Mononuclear cell (primary cell): ENCODE measurements around the gene P2RY11. TPM values are rescaled to one million over a fixed set of nuclear protein-coding genes. Genes with fewer than 3 reads are reported as not detected.

Source experiments
- H3K27me3 ChIP-seq: 2 replicates; pipeline ENCODE4 v1.6.0; 2011; ENCODE audit warnings: low read length, control low read depth; ENCODE audit not compliant: insufficient read depth
- H3K4me1 ChIP-seq: 2 replicates; pipeline ENCODE4 v1.5.1; 2011; ENCODE audit warnings: mild to moderate bottlenecking, low read length, control low read depth; ENCODE audit not compliant: insufficient read depth
- H3K4me3 ChIP-seq: 2 replicates; pipeline ENCODE4 v1.5.1; 2011; ENCODE audit warnings: mild to moderate bottlenecking, low read length, moderate library complexity
- H3K9me3 ChIP-seq: 2 replicates; pipeline ENCODE4 v1.5.1; 2011; ENCODE audit warnings: low read depth, mild to moderate bottlenecking, control low read depth, low read length
- total RNA-seq: library from RNA; depleted of rRNA; stranded (reverse); fragments of >200 nt; gene quantifications from one replicate; pipeline ENCODE4 v1.2.3, GENCODE V29; 2012

The P2RY11 gene
- total RNA-seq, 1 donor, result 8.3 TPM

DNA sequence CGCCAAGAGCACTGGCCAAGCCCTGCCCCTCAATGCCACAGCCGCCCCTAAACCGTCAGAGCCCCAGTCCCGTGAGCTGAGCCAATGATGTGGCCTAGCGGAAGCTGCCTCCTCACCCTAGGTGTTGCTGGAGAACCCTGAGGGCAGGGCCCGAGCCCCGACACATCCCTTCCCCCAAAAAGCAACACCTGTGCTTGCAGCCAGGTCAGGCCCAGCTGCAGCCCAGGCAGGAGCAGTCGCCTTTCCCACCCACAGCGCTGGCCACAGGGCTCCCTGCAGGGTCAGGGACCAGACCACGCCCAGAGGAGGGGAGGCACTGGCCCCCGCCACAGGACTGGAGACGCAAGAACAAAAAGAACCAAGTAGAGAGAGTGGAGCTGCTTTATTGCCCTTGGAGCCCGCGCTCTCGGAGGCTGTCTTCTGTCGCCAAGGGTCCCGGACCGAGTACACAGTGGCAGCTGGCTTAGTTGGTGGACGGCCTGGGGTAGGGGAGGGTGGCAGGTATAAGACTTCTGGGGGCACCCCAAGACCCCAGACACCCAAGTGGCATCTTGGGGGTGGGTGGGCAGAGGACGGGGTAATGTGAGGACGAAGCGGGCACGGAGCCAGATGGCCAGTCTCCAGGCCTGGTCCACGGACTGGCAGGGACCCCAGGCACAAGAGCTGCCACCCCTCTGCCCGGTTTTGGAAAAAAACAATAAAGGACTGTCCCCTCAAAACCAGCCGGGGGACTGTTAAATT lies 3.3 kb downstream of the P2RY11 start:
- no peak overlapping the region for H3K4me3 ChIP-seq
- peaks cover 76% of the 10 kb centered on the region for H3K4me1 ChIP-seq
- H3K9me3 ChIP-seq, result no peaks in the 10 kb centered on the region
- H3K27me3 ChIP-seq, result no peaks in the 10 kb centered on the region

- H3K27me3 ChIP-seq, result no peaks in the 10 kb centered on the region
- peaks cover 75% of the 10 kb centered on the region for H3K4me1 ChIP-seq
- no peak overlapping the region for H3K4me3 ChIP-seq
- H3K9me3 ChIP-seq, result no peaks in the 10 kb centered on the region
Observed at GRCh38 chr19:10115392-10116084, 4.0 kb downstream of the P2RY11 start.

- peaks cover 67% of the 10 kb centered on the region for H3K4me1 ChIP-seq
- no peaks in the 10 kb centered on the region for H3K27me3 ChIP-seq
- no peak overlapping the region for H3K4me3 ChIP-seq
- H3K9me3 ChIP-seq, result no peaks in the 10 kb centered on the region
Observed at GRCh38 chr19:10116085-10116865, 4.8 kb downstream of the P2RY11 start.

- no peaks in the 10 kb centered on the region for H3K27me3 ChIP-seq
- H3K9me3 ChIP-seq, result no peaks in the 10 kb centered on the region
- no peak overlapping the region for H3K4me3 ChIP-seq
- peaks cover 60% of the 10 kb centered on the region for H3K4me1 ChIP-seq
Observed at GRCh38 chr19:10116866-10117616, 5.5 kb downstream of the P2RY11 start.

DNA sequence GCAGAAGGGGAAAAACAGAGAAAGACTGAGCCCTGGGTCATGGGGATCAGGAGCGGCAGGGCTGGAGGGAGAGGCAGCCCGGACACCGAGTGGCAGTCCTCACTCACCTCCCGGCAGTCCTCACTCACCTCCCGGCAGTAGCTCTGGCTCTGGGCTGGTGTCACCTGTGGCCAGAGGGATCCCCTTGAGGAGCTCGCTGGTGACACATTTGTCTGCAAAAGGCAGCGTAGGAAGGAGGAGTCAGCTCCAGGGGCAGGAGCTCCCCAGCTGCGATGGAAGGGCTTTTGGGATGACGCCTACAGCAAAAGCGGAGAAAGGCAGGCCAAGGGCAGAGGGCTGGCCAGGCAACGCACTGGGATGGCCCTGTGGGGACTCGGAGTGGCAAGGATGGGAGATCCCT lies 7.5 kb downstream of the P2RY11 start:
- Histone ChIP-seq H3K9me3 (no peaks in the 10 kb centered on the region), H3K4me3 (peak overlapping the region; percentile 71), H3K4me1 (peaks cover 50% of the 10 kb centered on the region), H3K27me3 (no peaks in the 10 kb centered on the region)

GRCh38 chr19:10120538-10121189 lies 9.2 kb downstream of the P2RY11 start:
- peaks cover 47% of the 10 kb centered on the region for H3K4me1 ChIP-seq
- H3K9me3 ChIP-seq, result no peaks in the 10 kb centered on the region
- no peak overlapping the region for H3K4me3 ChIP-seq
- no peaks in the 10 kb centered on the region for H3K27me3 ChIP-seq

DNA sequence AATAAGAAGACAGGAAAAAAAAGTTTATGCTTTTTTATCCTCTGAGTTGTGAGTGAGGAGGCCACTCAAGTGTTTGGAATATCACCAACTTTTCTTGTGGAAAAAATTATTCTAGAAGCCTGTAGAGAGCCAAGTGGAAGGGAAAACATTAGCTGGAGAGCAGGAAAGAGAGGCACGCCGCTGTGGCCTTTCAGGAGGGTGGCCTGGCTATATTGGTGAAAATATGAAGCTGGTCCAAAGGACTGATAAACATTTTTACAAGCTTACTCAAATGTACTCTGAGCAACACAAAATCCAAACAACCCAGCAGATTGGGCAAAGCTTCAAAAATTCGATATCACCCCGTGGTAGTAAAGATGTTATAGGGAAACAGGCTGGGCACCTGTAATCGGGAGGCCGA lies 10.6 kb downstream of the P2RY11 start:
- Histone ChIP-seq H3K9me3 (no peaks in the 10 kb centered on the region), H3K27me3 (no peaks in the 10 kb centered on the region), H3K4me1 (peaks cover 56% of the 10 kb centered on the region), H3K4me3 (no peak overlapping the region)

GRCh38 chr19:10124429-10124828 lies 12.9 kb downstream of the P2RY11 start:
- Histone ChIP-seq H3K4me1 (peaks cover 41% of the 10 kb centered on the region), H3K9me3 (no peaks in the 10 kb centered on the region), H3K27me3 (no peaks in the 10 kb centered on the region), H3K4me3 (no peak overlapping the region)

GRCh38 chr19:10126213-10126639 lies 14.7 kb downstream of the P2RY11 start:
- Histone ChIP-seq H3K9me3 (no peaks in the 10 kb centered on the region), H3K4me1 (peaks cover 35% of the 10 kb centered on the region), H3K27me3 (no peaks in the 10 kb centered on the region), H3K4me3 (no peak overlapping the region)

GRCh38 chr19:10132905-10133304 lies 21.4 kb downstream of the P2RY11 start:
- Histone ChIP-seq H3K4me3 (no peak overlapping the region), H3K27me3 (no peaks in the 10 kb centered on the region), H3K9me3 (no peaks in the 10 kb centered on the region), H3K4me1 (peaks cover 3% of the 10 kb centered on the region)

- H3K9me3 ChIP-seq, result no peaks in the 10 kb centered on the region
- H3K4me3 ChIP-seq, result no peak overlapping the region
- H3K4me1 ChIP-seq, result peaks cover 3% of the 10 kb centered on the region
- H3K27me3 ChIP-seq, result no peaks in the 10 kb centered on the region
Observed at GRCh38 chr19:10133596-10133995, 22.1 kb downstream of the P2RY11 start.

DNA sequence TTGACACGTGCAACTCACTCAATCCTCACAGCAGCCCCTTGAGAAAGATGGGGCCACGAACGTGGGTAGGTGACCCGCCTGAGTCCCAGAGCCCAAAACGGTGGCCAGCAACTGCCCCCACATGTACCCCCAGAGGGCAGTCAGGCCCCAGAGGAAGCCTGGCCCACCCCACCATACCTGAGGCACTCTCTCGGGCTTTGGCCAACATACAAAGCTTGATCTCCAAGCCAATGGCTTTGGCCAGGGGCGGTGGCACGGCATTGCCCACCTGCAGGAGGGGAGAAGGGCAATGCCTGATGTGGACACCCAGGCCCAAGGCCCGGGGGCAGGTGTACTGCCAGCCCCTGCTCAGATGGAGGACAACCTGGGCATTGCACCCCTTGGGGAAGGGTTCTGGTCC lies 22.5 kb downstream of the P2RY11 start:
- no peak overlapping the region for H3K4me3 ChIP-seq
- H3K27me3 ChIP-seq, result no peaks in the 10 kb centered on the region
- H3K9me3 ChIP-seq, result no peaks in the 10 kb centered on the region

DNA sequence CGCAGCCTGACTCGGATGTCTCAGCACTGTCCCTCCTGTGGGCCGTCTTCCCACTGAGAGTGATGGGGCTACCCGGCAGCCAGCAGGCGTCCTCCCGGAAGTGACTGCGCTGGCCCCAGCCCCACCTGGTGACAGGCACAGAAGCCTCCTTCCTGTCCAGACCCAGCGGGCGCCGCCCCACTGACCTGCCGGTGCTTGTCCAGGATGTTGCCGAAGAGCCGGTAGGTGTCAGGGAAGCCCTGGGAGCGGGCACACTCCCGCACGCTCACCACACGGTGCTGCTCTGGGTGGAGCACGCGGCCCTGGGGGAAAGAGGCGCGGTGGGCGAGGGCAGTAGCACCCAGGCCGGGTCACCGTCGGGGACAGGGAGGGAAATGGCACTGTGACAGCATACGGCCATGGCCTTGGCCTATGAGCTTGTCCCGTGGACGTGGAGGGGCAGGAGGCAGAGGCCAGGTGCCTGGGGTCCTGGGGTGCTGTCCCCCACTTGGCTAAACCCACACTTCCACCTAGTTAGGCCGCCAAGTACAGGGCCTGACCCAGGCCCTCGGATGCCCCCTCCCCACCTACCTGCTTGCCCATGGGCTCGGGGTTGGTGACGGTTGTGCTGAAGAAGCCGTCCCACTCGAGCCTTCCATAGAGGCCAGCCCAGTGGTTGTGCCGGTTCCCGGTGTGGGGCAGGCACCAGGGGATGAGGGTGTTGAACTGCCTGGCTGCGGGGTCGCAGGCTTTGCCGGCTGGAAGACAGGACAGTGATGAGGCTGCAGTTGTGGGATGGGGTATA lies 24.2 kb downstream of the P2RY11 start:
- Histone ChIP-seq H3K9me3 (no peaks in the 10 kb centered on the region), H3K4me1 (peaks cover 3% of the 10 kb centered on the region), H3K4me3 (no peak overlapping the region), H3K27me3 (no peaks in the 10 kb centered on the region)

More for the DNA sequence above, 22.5 kb downstream of the P2RY11 start:
- peaks cover 3% of the 10 kb centered on the region for H3K4me1 ChIP-seq

DNA sequence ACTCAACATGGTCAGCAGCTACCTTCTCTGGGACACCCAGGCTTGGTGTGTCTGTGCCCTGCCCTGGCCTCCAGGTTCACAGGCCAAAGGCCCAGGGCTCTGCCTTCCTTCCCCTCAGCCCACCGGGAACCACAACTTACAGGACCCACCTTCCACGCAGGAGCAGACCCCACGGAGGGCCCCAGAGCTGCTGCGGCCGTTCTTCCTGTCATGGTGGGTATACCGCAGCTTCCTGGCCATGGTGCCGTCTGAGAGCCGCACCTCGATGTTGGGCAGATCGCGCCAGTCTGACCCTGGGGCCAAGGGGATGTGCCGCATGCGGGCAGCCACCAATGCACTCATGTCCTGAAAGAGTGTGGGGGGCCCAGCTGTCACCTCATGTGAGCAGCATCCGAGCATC lies 25.4 kb downstream of the P2RY11 start:
- H3K9me3 ChIP-seq, result no peaks in the 10 kb centered on the region
- H3K4me3 ChIP-seq, result no peak overlapping the region
- no peaks in the 10 kb centered on the region for H3K27me3 ChIP-seq
- peaks cover 7% of the 10 kb centered on the region for H3K4me1 ChIP-seq
